ENCODE results near the gene PRMT1. TPM values are rescaled to one million over a fixed set of nuclear protein-coding genes. Genes with fewer than 3 reads are reported as not detected.
A peak's percentile ranks its signal among the peaks of the same experiment; 100 is the strongest.

PRMT1 gene
- total and polyA plus RNA-seq, 9 of the 15 experiments (the other 6 are each of a cell fraction or from before 2014, with no cell fraction given), result 13.3 to 464 (median 326) TPM

DNA sequence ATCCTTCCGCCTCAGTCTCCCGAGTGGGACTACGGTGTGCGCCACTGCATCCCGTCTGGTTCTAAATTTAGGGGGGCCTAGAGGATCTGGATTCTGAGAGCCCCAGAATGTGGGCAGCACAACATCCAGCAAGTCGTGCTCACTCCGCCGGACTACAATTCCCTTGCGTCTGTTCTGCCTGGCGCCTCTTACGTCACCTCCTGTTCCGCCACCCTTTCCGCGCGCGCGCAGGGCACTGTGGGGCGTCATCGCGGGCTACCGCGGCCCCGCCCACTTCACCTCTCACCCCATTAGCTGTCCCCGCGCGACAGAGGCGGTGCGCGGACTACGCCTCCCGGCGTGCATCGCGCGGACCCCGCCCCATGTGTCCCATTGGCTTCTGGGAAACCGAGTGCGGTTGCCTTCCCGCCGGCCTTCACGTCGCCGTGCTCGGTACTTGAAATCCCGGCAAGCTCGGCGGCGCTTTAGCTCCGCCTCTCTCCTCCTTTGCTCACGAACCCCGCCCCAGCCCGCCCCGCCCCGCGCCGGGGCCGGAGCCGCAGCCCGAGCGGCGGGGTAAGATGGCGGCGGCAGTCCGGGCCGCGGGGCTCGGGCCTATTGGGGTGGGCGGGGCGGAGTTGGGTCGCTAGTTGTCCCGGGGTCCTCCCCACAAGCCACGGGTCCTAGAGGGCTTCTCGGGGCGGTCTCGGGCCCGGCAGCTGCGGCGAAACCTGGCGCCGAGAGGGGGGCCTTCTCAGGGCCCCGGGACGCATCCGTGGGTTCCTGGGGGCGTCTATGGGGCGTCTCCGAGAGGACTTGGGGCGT is 35.2 kb upstream of the PRMT1 start, which contains the start of gene SCAF1 (continued):
- no peak for TF ChIP-seq ZNF740 (CRISPR knock-in tag; IDR thresholded peaks at IDR 0.05)
- no peak for TF ChIP-seq ZNF740 (tag; IDR thresholded peaks at IDR 0.05)
- TF ChIP-seq BDP1 (IDR thresholded peaks at IDR 0.05; ENCODE audit: insufficient read depth, insufficient read length), result no peak
- no peak for TF ChIP-seq ARID1B (IDR thresholded peaks at IDR 0.05)
- no peak for TF ChIP-seq ZNF277 (CRISPR knock-in tag; IDR thresholded peaks at IDR 0.05; ENCODE audit: borderline replicate concordance)
- TF ChIP-seq HDAC1 (IDR thresholded peaks at IDR 0.05), result no peak; a peak in 1 of 4 replicates
- TF ChIP-seq ZNF133 (CRISPR knock-in tag; IDR thresholded peaks at IDR 0.05), result no peak
- TF ChIP-seq GATAD2A (IDR thresholded peaks at IDR 0.05), result no peak
- TF ChIP-seq TBL1XR1 (IDR thresholded peaks at IDR 0.05; ENCODE audit: low read length in 2 of 2), result 0 out of 4 replicates have a peak, but pooled peaks of 1 of the 2 experiments have one; percentile 62
- TF ChIP-seq OTX1 (CRISPR knock-in tag; IDR thresholded peaks at IDR 0.05), result no peak
- TF ChIP-seq SIX5 (IDR thresholded peaks at IDR 0.05; ENCODE audit: borderline replicate concordance in 1 of 2, insufficient read depth in 1 of 2, low read depth in 1 of 2, low read length in 2 of 2), result peak; percentile 94 to 97
- no peak for TF ChIP-seq HDGF (IDR thresholded peaks at IDR 0.05)
- TF ChIP-seq CBFA2T2 (conservative IDR thresholded peaks at IDR 0.05), result no peak
- TF ChIP-seq ZNF384 (IDR thresholded peaks at IDR 0.05; ENCODE audit: low read depth, low read length), result no peak
- TF ChIP-seq, protein P1, sequence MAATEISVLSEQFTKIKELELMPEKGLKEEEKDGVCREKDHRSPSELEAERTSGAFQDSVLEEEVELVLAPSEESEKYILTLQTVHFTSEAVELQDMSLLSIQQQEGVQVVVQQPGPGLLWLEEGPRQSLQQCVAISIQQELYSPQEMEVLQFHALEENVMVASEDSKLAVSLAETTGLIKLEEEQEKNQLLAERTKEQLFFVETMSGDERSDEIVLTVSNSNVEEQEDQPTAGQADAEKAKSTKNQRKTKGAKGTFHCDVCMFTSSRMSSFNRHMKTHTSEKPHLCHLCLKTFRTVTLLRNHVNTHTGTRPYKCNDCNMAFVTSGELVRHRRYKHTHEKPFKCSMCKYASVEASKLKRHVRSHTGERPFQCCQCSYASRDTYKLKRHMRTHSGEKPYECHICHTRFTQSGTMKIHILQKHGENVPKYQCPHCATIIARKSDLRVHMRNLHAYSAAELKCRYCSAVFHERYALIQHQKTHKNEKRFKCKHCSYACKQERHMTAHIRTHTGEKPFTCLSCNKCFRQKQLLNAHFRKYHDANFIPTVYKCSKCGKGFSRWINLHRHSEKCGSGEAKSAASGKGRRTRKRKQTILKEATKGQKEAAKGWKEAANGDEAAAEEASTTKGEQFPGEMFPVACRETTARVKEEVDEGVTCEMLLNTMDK (IDR thresholded peaks at IDR 0.05; ENCODE audit: borderline replicate concordance, insufficient read depth, low read depth, low read length, poor library complexity, severe bottlenecking), result no peak
- TF ChIP-seq, protein P2, sequence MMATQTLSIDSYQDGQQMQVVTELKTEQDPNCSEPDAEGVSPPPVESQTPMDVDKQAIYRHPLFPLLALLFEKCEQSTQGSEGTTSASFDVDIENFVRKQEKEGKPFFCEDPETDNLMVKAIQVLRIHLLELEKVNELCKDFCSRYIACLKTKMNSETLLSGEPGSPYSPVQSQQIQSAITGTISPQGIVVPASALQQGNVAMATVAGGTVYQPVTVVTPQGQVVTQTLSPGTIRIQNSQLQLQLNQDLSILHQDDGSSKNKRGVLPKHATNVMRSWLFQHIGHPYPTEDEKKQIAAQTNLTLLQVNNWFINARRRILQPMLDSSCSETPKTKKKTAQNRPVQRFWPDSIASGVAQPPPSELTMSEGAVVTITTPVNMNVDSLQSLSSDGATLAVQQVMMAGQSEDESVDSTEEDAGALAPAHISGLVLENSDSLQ (IDR thresholded peaks at IDR 0.05), result peak; percentile 63
- TF ChIP-seq MAZ (CRISPR knock-in tag; conservative IDR thresholded peaks at IDR 0.05 in 1 of 2, IDR thresholded peaks at IDR 0.05 in 1 of 2), result peak; percentile 87 to 96
- TF ChIP-seq, protein P3, sequence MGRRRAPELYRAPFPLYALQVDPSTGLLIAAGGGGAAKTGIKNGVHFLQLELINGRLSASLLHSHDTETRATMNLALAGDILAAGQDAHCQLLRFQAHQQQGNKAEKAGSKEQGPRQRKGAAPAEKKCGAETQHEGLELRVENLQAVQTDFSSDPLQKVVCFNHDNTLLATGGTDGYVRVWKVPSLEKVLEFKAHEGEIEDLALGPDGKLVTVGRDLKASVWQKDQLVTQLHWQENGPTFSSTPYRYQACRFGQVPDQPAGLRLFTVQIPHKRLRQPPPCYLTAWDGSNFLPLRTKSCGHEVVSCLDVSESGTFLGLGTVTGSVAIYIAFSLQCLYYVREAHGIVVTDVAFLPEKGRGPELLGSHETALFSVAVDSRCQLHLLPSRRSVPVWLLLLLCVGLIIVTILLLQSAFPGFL (CRISPR knock-in tag; IDR thresholded peaks at IDR 0.05), result no peak
- TF ChIP-seq ZNF431 (CRISPR knock-in tag; IDR thresholded peaks at IDR 0.05), result no peak
- TF ChIP-seq ZNF174 (CRISPR knock-in tag; IDR thresholded peaks at IDR 0.05), result no peak
- no peak for TF ChIP-seq ZFP36 (IDR thresholded peaks at IDR 0.05; ENCODE audit: low read depth, low read length, partially characterized antibody)
- no peak for TF ChIP-seq NFE2 (IDR thresholded peaks at IDR 0.05; ENCODE audit: low read depth)
